HL-60 (cell line): ENCODE data around the gene SLC2A9.

Experiments used
- POLR2AphosphoS5 ChIP-seq: IDR thresholded peaks from 2 replicates; pipeline ENCODE4 v1.6.1; 2012; ENCODE audit warnings: low read depth
- TF ChIP-seq, protein P1 (sequence below): IDR thresholded peaks from one replicate; pipeline ENCODE4 v1.5.1; 2011; ENCODE audit warnings: low read length, control low read depth, inconsistent platforms; ENCODE audit not compliant: insufficient read depth

DNA sequence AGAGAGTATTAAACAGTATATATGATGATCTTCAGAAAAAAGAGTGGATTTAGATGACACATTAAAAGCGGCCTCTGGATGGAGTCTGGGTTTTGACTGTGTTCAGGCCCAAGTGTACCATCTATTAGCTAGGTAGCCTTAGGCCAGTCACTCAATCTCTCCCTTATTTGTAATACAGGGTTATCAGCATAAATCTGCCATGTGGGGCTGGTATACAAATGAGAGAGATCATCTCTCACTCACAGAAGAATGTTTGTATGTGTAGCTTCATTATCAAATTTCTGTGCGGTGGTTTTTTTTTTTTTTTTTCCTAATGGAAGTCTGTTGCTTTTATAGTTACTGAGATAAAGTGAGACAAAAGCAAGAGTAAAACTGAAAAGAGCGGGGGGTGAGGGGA lies 12.7 kb downstream of the SLC2A9 start:
- TF ChIP-seq POLR2AphosphoS5: no peak
- TF ChIP-seq, protein P1, sequence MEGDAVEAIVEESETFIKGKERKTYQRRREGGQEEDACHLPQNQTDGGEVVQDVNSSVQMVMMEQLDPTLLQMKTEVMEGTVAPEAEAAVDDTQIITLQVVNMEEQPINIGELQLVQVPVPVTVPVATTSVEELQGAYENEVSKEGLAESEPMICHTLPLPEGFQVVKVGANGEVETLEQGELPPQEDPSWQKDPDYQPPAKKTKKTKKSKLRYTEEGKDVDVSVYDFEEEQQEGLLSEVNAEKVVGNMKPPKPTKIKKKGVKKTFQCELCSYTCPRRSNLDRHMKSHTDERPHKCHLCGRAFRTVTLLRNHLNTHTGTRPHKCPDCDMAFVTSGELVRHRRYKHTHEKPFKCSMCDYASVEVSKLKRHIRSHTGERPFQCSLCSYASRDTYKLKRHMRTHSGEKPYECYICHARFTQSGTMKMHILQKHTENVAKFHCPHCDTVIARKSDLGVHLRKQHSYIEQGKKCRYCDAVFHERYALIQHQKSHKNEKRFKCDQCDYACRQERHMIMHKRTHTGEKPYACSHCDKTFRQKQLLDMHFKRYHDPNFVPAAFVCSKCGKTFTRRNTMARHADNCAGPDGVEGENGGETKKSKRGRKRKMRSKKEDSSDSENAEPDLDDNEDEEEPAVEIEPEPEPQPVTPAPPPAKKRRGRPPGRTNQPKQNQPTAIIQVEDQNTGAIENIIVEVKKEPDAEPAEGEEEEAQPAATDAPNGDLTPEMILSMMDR: no peak
